ENCODE results near the gene CD9. TPM values are rescaled to one million over a fixed set of nuclear protein-coding genes. Genes with fewer than 3 reads are reported as not detected.

The CD9 gene
- total and polyA plus RNA-seq, 2 of the 8 experiments (the other 6 are each of a cell fraction or from before 2014, with no cell fraction given): 168 to 319 TPM

DNA sequence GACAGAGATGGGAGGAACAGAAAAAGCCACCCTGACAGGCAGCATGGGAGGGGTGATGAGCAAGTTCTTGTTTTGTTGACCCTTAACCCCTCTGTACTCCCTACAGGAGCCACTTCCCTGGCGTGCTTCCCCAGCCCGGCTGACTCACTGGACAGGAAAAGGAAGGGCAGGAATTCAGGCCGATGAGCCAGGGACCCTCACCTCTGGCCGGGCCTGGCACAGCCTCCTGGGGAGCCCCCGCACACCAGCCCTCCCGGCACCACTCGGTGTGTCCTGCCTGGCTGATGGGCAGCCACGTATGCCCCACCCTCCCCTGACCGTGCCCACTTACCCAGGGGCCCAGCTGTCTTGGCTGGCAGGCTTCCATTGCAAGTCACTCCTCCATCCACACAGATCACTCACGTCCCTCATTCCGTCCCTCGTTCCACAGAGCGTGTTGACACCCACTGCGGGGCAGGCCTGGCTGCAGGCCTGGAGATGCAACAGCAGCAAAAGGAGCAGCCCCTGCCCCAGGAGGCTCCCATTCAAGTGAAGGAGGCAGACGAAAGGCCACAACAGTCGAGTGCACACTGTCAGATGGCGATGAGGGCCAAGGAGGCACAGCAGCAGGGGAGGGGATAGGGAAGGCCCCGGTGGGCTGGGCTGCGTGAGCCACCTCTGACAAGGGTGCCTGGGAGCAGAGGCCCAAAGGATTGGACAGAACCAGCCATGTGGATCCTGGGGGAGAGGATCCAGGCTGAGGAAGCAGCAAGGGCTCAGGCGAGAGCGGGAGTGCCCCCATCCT is 19.7 kb upstream of the CD9 start (continued):
- TF ChIP-seq SUZ12 (IDR thresholded peaks at IDR 0.05; ENCODE audit: low read length) (no peak), SAP30 (IDR thresholded peaks at IDR 0.05; ENCODE audit: insufficient read depth, insufficient replicate concordance, low read length) (no peak), JUND (IDR thresholded peaks at IDR 0.05; ENCODE audit: low read length) (no peak), EP300 (IDR thresholded peaks at IDR 0.05; ENCODE audit: borderline replicate concordance in 1 of 2, low read depth in 2 of 2, low read length in 2 of 2) (no peak)
- TF ChIP-seq, protein P1, sequence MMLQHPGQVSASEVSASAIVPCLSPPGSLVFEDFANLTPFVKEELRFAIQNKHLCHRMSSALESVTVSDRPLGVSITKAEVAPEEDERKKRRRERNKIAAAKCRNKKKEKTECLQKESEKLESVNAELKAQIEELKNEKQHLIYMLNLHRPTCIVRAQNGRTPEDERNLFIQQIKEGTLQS (IDR thresholded peaks at IDR 0.05; ENCODE audit: insufficient read depth, low read depth, low read length): no peak

All from H1 (cell line).